ENCODE measurements around the gene SERPINC1. TPM values are rescaled to one million over a fixed set of nuclear protein-coding genes. Genes with fewer than 3 reads are reported as not detected.
"Not testable (repeated sequence)": the region's sequence is repeated elsewhere in the genome, so short reads cannot be mapped to it uniquely, and the experiment has no call there.

SERPINC1 gene
- total RNA-seq, 1 donor from 2014 or later: 0.51 TPM

- intact Hi-C loops (cut with DNase I): no loop called here
- no peak for DNase-seq
- no peak for ATAC-seq (ENCODE audit: poor library complexity)
Observed at GRCh38 chr1:173900992-173901391, 16.1 kb downstream of the SERPINC1 start.

GRCh38 chr1:173900427-173900826 is 16.7 kb downstream of the SERPINC1 start:
- ATAC-seq (ENCODE audit: poor library complexity) (no peak), DNase-seq (no peak)
- intact Hi-C loops (cut with DNase I): no loop called here

- intact Hi-C loops (cut with DNase I): no loop called here
- DNase-seq: no peak
- ATAC-seq (ENCODE audit: poor library complexity): no peak
Observed at GRCh38 chr1:173894189-173894588, 22.9 kb downstream of the SERPINC1 start.

- intact Hi-C loops (cut with DNase I): no loop called here
- ATAC-seq (ENCODE audit: poor library complexity): no peak
- DNase-seq: no peak
Observed at GRCh38 chr1:173893611-173894010, 23.5 kb downstream of the SERPINC1 start.

- intact Hi-C loops (cut with DNase I): no loop called here
- ATAC-seq (ENCODE audit: poor library complexity): no peak
- no peak for DNase-seq
Observed at GRCh38 chr1:173889885-173890284, 27.2 kb downstream of the SERPINC1 start.

GRCh38 chr1:173888749-173889148 is 28.4 kb downstream of the SERPINC1 start:
- ATAC-seq (ENCODE audit: poor library complexity) (no peak), DNase-seq (no peak)
- intact Hi-C loops (cut with DNase I): no loop called here

- ATAC-seq (ENCODE audit: poor library complexity): no peak
- DNase-seq: no peak
- intact Hi-C loops (cut with DNase I): no loop called here
Observed at GRCh38 chr1:173887627-173888026, 29.5 kb downstream of the SERPINC1 start.

GRCh38 chr1:173886746-173887611 is 30.1 kb downstream of the SERPINC1 start:
- ATAC-seq (ENCODE audit: poor library complexity): no peak
- no peak for DNase-seq
- intact Hi-C loops (cut with DNase I): no loop called here

GRCh38 chr1:173884701-173885100 is 32.4 kb downstream of the SERPINC1 start:
- no peak for DNase-seq
- intact Hi-C loops (cut with DNase I): no loop called here
- no peak for ATAC-seq (ENCODE audit: poor library complexity)

- ATAC-seq (ENCODE audit: poor library complexity); intact Hi-C loops (cut with DNase I); DNase-seq: not testable (repeated sequence)
Observed at GRCh38 chr1:173881117-173881516, 36.0 kb downstream of the SERPINC1 start.

GRCh38 chr1:173878251-173878650 is 38.9 kb downstream of the SERPINC1 start:
- DNase-seq (no peak), ATAC-seq (ENCODE audit: poor library complexity) (no peak)
- intact Hi-C loops (cut with DNase I): no loop called here

- intact Hi-C loops (cut with DNase I): no loop called here
- no peak for DNase-seq
- no peak for ATAC-seq (ENCODE audit: poor library complexity)
Observed at GRCh38 chr1:173876732-173877131, 40.4 kb downstream of the SERPINC1 start.

GRCh38 chr1:173871500-173871899 is 45.6 kb downstream of the SERPINC1 start:
- DNase-seq (no peak), ATAC-seq (ENCODE audit: poor library complexity) (no peak)
- intact Hi-C loops (cut with DNase I): no loop called here

GRCh38 chr1:173871091-173871490 is 46.0 kb downstream of the SERPINC1 start:
- no peak for ATAC-seq (ENCODE audit: poor library complexity)
- DNase-seq: no peak
- intact Hi-C loops (cut with DNase I): no loop called here

- DNase-seq (no peak), ATAC-seq (ENCODE audit: poor library complexity) (no peak)
- intact Hi-C loops (cut with DNase I): no loop called here
Observed at GRCh38 chr1:173870252-173871075, 46.7 kb downstream of the SERPINC1 start.

GRCh38 chr1:173869021-173869359 is 48.1 kb downstream of the SERPINC1 start:
- ATAC-seq (ENCODE audit: poor library complexity) (no peak), DNase-seq (no peak)
- intact Hi-C loops (cut with DNase I): loop anchor here (5.0 to 10.0 kb wide), 2 partner anchors 96 to 392 kb away; partner anchors contain the start of gene PRDX6

GRCh38 chr1:173868266-173869020 is 48.7 kb downstream of the SERPINC1 start, which contains the start of gene ZBTB37:
Gene ZBTB37 (plus strand): TSS chr1:173868380. CDS start chr1:173870226, 1,846 bp downstream.
- intact Hi-C loops (cut with DNase I): loop anchor here (5.0 to 10.0 kb wide), 2 partner anchors 96 to 391 kb away; partner anchors contain the start of gene PRDX6
- DNase-seq: peak; percentile 93
- ATAC-seq (ENCODE audit: poor library complexity): peak; percentile 76

- DNase-seq (peak; percentile 99), ATAC-seq (ENCODE audit: poor library complexity) (peak; percentile 95)
- intact Hi-C loops (cut with DNase I): loop anchor here (5.0 to 10.0 kb wide), 2 partner anchors 97 to 391 kb away; partner anchors contain the start of gene PRDX6
Observed at GRCh38 chr1:173867753-173868265, 49.3 kb downstream of the SERPINC1 start, which contains the start of gene GAS5. Gene GAS5 (minus strand): TSS chr1:173867989.
